HG03439 (cell line): ENCODE results near the gene NFATC2.

Experiments used
- ATAC-seq: cut with Tn5 transposase; IDR thresholded peaks from one replicate; pipeline ENCODE4 v1.9.1; 2021; ENCODE audit warnings: mild to moderate bottlenecking, moderate library complexity; ENCODE audit not compliant: unreplicated experiment

The NFATC2 gene

DNA sequence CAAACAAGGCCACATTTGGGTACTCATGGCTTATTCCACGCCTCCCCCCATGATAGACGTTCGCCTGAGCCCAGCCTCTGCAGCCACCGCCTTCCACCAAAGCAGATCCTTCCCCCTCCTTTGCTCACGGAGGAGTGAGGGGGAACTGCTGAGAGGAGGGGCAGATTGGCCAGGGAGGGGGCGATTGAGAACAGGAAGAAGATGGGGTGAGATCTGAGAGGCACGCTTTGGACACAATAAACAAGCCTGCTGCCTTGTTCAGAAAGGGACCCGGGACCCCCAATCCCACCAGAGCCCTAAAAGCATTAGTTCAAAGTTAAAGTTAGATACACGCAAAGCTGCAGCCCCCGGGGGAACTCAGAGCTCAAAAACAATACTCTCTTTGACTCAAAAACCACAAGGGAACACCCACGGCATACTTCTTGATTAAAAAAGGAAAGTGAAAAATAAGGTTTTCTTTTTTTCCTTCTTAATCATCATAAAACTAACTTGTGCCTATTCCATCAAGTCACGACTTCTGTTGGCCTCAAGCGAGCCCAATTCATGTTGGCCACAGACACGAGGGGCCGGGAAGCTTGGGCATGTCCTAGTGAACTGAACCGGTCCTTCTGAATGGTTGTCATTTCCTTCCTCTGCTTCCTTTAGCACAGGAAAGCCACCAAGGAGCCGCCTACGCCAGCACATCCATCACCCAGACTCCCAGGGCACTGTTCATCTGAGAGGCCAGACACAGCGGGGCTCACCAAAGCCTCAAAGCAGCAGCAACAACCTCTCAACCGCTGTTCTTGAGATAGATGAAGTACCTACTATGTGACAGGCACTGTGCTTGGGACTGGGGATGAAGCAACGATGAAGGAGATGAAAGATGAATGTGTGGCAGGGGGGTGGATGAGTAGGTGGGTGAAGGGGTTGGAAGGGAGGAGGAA, 44.7 kb downstream of the NFATC2 start:
- ATAC-seq, result no peak

GRCh38 chr20:51496964-51497363, 45.6 kb downstream of the NFATC2 start:
- ATAC-seq, result no peak

DNA sequence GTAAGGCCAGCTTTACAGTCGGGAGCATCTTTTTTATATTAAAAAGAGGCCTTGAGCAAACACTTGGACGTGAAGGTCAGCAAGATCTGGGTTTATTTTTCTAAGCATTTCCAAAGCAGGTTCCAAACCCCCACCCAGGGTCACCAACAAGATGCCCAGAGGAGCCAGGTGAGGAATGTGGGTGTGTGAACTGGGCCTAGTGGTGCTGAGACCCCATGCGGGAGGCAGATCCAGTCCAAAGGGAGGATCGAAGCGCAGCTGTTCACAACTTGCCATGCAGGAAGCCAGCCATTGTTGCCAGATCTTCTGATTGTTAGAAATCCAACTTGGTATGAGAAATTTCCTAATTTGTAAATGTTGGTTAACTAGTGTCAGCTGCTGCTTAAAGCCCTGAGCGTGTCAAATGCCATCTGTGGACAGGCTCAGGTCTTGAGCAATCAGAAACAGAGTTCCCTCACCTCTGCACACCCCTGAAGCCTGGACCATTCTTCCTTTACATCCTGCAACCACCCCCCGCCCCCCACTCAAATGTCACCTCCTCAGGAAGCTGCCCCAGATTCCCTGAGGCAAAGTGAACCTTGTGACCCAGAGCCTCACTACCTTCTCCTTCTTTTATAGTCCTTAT, 46.5 kb downstream of the NFATC2 start:
- no peak for ATAC-seq

DNA sequence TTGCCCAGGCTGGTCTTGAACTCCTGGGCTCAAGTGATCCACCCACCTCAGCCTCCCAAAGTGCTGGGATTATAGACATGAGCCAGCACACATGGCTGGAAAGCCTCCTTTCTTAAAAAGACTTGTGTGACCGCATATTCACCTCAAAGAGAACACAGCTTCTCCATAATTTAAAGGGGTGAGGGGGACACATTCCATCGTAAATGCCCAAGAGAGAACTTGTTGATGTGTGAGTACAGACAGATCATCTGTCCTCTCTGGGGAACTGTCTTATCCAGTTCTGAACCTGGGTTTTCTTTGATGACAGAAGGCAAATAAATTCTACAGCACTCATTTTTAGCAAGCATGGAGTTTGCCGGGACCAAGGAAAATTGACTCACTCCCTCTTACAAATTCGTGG, 47.2 kb downstream of the NFATC2 start:
- ATAC-seq, result no peak

DNA sequence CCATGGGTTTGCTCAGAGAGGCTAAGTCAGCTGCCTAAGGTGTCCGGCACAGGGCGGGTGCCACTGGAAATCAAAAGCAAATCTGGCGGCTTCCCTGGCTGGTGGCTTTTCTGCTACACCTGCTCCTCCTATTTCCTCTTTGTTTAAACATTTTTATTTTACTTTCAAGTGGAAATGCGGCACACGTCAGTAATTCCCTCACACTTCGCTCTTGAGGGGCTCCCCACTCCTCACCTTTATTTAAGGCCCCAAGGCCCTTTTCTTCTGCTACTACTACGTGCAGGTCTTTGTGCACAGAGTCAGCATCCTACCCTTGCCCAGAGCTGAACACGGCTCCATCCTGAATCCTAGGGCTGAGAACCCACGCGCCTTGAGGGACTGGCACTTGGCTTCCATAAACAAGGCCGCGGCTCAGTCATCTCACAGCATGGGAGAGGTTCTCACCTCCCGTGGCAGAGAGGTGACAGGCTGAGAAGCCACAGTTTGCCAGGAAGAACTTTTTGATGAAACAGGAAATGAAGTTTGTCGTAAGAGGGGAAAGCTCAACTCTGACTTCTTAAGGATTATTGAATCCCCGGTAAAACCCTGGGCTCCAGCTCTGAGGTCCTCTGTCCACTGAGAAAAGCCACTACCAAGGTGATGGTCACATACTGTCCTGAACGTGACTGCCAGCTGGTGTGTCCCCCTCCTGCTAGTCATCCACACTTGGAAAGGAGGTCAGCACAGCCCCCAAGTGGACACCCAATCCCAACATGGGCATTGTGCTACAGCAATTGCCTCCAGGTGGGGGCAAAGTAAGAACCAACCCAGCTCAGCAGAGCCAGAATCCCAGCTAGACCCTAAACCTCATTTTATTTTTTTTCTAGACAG, 48.0 kb downstream of the NFATC2 start:
- ATAC-seq, result no peak

GRCh38 chr20:51493346-51493791, 49.1 kb downstream of the NFATC2 start:
- ATAC-seq, result no peak

GRCh38 chr20:51492167-51493092, 50.1 kb downstream of the NFATC2 start:
- no peak for ATAC-seq

- no peak for ATAC-seq
Measured at GRCh38 chr20:51491393-51491792, 51.1 kb downstream of the NFATC2 start.

- ATAC-seq, result no peak
Measured at GRCh38 chr20:51490635-51491034, 51.9 kb downstream of the NFATC2 start.

DNA sequence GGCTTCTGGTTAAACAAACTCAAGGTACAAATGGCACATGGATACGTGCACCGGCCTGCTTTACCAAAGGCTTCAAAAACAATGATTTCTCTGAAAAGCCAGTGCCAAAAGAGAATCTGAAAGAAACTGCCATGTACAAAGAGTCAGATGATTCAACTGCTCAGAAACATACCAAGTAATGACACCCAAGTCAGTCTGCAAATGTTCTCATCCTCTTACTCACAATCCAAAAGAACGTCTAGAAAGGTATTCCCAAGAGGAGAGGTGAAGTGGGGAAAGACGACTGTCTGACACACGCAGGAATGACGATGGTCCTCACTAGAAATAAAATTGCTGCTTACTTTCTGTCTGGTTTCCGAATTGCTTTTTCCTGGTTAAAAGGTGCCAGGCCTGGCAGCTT, 52.9 kb downstream of the NFATC2 start:
- no peak for ATAC-seq

GRCh38 chr20:51488331-51488730, 54.2 kb downstream of the NFATC2 start:
- no peak for ATAC-seq

- ATAC-seq, result no peak
Measured at GRCh38 chr20:51487565-51488268, 54.8 kb downstream of the NFATC2 start.

- no peak for ATAC-seq
Measured at GRCh38 chr20:51487076-51487475, 55.4 kb downstream of the NFATC2 start.

DNA sequence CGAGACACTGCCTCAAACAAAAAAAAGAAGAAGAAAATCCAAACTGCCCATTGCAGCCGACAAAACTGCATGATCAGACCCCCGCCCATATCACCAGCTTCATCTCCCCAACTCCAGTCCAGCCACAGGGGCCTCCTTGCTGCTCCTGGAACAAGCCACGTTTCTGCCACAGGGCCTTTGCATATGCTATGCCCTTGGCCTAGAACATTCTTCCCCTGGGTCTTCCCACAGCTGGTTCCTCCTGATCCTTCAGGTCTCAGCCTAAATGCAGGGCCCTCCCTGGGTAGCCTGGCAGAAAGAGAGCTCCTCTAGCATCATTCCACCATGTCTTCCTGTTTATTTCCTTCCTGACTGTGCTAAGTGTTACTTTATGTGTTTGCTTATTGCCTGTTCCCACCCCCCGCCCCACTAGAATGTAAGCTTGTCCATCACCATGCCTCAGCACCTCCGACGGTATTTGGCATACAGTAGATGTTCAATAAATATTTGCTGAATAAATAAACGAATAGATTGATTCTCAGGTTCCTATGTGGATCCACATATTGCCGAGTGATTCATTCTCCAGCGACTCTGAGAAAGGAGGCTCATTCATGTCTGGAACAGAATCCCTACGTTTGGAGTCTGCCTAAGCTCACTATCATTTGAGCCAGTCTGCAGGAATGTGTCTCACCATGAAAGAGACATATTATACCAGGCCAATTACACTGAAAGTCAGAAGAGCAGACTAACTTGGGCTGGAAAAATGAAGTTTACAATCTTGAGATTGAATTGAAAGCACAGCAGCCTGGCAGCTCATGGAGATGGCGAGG, 56.1 kb downstream of the NFATC2 start:
- no peak for ATAC-seq

GRCh38 chr20:51484831-51485230, 57.7 kb downstream of the NFATC2 start:
- no peak for ATAC-seq

DNA sequence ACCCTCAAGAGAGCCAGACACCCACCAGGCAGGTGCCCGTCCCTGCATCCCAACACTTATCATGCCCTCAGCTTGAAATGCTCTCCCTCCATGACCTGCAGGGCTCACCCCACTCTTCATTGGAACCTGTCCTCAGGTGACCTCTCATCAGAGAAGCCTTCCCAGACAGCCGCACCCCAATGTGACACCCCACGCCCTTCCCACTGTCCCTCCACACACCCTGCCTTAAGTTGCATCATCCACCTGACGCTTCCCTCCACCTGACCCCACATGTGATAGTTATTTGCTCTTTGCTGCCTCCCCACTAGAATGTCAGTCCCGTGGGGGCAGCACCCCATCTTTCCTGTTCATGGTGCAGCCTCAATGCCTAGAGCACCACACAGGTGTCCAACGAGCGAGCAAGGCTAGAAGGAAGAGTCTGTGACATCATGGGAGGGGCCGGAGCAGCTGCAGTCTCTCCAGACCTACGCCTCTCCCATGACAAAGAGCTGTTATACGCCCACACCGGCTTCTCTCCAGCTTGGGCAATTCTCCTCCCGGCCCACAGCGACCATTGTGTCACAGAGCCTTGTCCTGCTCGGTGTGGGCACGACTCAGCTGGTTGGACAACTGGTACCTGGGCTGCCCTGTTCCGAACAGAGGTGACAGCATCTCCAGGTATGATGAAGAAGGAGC, 58.2 kb downstream of the NFATC2 start:
- ATAC-seq, result no peak

GRCh38 chr20:51482836-51483473, 59.6 kb downstream of the NFATC2 start:
- no peak for ATAC-seq
